Right atrium auricular region (tissue), 2 donors: ENCODE results near the gene C7orf25. TPM values are rescaled to one million over a fixed set of nuclear protein-coding genes. Genes with fewer than 3 reads are reported as not detected.
A peak's percentile ranks its signal among the peaks of the same experiment; 100 is the strongest.

Experiments
- DNase-seq: peaks from one replicate; pipeline ENCODE4 v3.0.0-alpha.2; 2019; ENCODE audit warnings: low spot score
- H3K27ac ChIP-seq, 2 donors: fragments of 200-600 bp; sonication (generic); 1 replicate in 1 of 2; 2 replicates in 1 of 2; pipeline ENCODE4 v1.5.1; 2016 to 2019
- H3K27me3 ChIP-seq, 2 donors: fragments of 200-600 bp; sonication (generic); one replicate each; pipeline versions ENCODE4 v1.5.1 to v1.6.0; 2017 to 2019
- H3K36me3 ChIP-seq: fragments of 200-600 bp; sonication (generic); one replicate; pipeline ENCODE4 v1.5.1; 2016
- H3K4me1 ChIP-seq, 2 donors: fragments of 200-600 bp; sonication (generic); one replicate each; pipeline versions ENCODE4 v1.5.1 to v1.6.0; 2017 to 2019
- H3K4me3 ChIP-seq, 2 donors: fragments of 200-600 bp; sonication (generic); 1 replicate in 1 of 2; 2 replicates in 1 of 2; pipeline ENCODE4 v1.5.1; 2017 to 2019; ENCODE audit warnings: mild to moderate bottlenecking in 1 of 2, moderate library complexity in 1 of 2
- H3K9me3 ChIP-seq, 2 donors: fragments of 200-600 bp; sonication (generic); one replicate each; pipeline ENCODE4 v1.5.1; 2019
- total RNA-seq, 2 donors: library from RNA; depleted of rRNA; stranded (reverse); fragments of >200 nt; gene quantifications; one replicate each; pipeline ENCODE4 v1.1.0, GENCODE V29; 2016
- TF ChIP-seq, protein P1 (sequence below), 2 donors: fragments of 200-600 bp; sonication (generic); IDR thresholded peaks; one replicate each; pipeline ENCODE4 v1.5.1; 2019; ENCODE audit warnings: antibody characterized with exemption in 2 of 2

C7orf25 gene
- total RNA-seq, 2 donors from 2014 or later = 4.4 to 10.6 TPM

DNA sequence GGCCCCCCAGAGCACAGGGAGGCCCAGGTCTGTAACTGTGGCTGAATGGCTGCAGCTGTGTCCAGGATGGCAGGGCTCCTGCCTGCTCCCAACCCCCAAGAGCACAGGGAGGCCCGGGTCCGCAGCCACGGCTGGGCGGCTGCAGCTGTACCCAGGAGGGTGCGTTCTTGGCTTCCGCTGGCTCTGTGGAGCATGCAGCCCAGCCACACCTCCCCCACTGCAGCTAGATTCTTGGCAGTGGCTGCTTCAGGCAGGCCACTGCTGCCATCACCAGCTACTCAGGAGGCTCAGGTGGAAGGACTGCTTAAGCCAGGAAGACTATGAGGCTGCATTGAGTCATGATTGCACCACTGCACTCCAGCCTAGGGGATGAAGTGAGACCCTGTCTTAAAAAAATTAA, 27.9 kb downstream of the C7orf25 start:
- no peak for DNase-seq
- Histone ChIP-seq H3K36me3 (no peaks in the 10 kb centered on the region), H3K27me3 (no peaks in the 10 kb centered on the region), H3K27ac (no peak overlapping the region), H3K4me1 (peaks cover 0 to 11% of the 10 kb centered on the region in 2 donors), H3K4me3 (no peak overlapping the region), H3K9me3 (no peaks in the 10 kb centered on the region)
- TF ChIP-seq, protein P1, sequence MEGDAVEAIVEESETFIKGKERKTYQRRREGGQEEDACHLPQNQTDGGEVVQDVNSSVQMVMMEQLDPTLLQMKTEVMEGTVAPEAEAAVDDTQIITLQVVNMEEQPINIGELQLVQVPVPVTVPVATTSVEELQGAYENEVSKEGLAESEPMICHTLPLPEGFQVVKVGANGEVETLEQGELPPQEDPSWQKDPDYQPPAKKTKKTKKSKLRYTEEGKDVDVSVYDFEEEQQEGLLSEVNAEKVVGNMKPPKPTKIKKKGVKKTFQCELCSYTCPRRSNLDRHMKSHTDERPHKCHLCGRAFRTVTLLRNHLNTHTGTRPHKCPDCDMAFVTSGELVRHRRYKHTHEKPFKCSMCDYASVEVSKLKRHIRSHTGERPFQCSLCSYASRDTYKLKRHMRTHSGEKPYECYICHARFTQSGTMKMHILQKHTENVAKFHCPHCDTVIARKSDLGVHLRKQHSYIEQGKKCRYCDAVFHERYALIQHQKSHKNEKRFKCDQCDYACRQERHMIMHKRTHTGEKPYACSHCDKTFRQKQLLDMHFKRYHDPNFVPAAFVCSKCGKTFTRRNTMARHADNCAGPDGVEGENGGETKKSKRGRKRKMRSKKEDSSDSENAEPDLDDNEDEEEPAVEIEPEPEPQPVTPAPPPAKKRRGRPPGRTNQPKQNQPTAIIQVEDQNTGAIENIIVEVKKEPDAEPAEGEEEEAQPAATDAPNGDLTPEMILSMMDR (IDR thresholded peaks at IDR 0.05) = no peak

DNA sequence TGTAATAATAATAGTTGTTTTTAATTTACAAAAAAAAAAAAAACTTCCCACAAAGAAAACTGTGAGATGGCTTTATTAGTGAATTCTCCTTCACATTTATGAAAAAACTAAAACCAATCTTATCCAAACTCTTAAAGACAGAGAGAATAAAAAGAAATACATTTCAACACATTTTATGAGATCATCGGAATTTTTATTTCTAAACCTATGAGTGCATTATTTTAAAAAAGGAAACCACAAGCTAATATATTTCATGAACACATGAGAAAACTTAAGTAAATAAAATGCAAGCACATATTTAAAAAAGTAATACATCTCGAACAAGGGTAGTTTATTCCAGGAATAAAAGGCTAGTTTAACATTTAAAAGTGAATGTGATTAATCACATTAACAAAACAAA, 31.5 kb downstream of the C7orf25 start:
- TF ChIP-seq, protein P1 (IDR thresholded peaks at IDR 0.05) = no peak
- H3K27me3 ChIP-seq = no peaks in the 10 kb centered on the region
- H3K27ac ChIP-seq = no peak overlapping the region
- H3K9me3 ChIP-seq = no peaks in the 10 kb centered on the region
- no peak for DNase-seq
- H3K4me1 ChIP-seq = no peaks in the 10 kb centered on the region
- H3K4me3 ChIP-seq = no peak overlapping the region
- H3K36me3 ChIP-seq = no peaks in the 10 kb centered on the region

DNA sequence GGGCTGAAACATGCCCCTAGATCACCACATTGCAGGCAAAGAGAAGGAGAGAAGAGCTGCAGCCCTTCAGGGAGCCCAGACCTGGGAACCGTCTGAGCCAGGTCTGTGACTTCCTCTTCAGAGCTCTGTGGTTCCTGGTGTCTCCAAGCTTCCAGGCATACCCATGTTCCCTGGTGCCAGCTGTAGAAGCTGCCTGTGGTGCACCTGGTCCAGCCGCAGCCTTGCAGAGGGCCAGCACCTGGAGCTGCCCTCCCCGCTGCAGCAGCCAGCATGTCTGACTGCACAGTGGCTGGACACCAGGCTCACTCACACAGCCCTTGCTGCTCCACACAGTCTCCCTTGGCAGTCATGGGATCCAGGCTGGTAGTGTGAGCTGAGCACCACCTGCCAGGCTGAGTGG, 33.6 kb downstream of the C7orf25 start:
- Histone ChIP-seq H3K4me3 (no peak overlapping the region), H3K9me3 (no peaks in the 10 kb centered on the region), H3K36me3 (no peaks in the 10 kb centered on the region), H3K27ac (no peak overlapping the region), H3K27me3 (no peaks in the 10 kb centered on the region), H3K4me1 (no peaks in the 10 kb centered on the region)
- no peak for DNase-seq
- TF ChIP-seq, protein P1 (IDR thresholded peaks at IDR 0.05) = no peak

DNA sequence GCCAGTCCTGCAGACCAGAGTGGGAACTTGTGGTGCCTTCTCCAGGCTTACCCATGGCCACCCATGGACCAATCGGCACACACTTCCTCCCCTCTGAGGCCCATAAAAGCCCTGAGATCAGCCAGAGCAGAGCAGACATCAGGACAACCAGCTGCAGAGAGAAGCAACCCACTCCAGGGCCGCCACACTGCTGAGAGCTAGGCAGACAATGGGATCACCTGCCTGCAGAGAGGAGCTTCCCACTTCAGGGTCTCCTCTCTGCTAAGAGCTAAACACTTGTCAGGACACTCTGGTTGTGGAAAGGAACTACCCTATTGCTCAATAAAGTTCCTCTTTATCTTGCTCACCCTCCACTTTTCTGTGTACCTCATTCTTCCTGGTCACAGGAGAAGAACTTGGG, 34.0 kb downstream of the C7orf25 start:
- Histone ChIP-seq H3K4me1 (no peaks in the 10 kb centered on the region), H3K4me3 (no peak overlapping the region), H3K27ac (no peak overlapping the region), H3K27me3 (no peaks in the 10 kb centered on the region), H3K36me3 (no peaks in the 10 kb centered on the region), H3K9me3 (no peaks in the 10 kb centered on the region)
- no peak for DNase-seq
- TF ChIP-seq, protein P1 (IDR thresholded peaks at IDR 0.05) = no peak

DNA sequence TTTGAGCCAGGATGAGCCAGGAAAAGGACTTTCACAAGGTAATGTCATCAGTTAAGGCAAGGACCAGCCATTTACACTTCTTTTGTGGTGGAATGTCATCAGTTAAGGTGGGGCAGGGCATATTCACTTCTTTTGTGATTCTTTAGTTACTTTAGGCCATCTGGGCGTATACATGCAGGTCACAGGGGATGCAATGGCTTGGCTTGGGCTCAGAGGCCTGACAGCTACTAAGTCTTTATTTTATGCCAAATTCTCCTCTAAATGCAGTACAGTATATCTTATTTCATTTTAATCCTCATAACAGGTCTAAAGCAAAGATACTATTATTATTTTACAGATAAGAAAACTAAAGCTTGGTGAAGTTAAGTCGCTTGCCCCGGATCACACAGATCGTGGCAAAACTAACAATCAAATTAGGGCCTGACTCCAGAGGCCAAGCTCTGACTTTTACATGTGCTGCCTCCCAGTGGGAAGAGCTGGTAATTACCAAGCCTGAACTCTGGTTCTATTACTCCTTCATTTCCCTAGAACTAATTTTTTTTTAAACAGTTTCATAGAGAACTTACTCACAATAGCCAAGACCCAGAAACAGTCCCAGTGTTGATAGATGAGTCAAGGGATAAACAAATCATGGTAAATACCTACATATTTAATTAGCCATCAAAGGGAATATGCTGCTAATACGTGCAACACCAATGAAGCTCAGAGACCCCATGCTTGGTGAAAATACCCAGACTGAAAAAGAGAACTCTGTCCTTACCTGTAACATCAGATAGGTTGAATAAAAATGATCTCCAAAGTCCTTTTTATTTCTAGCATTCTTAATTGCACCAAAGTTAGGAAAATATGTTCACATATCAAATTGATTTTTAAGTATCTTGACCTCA, 35.4 kb downstream of the C7orf25 start:
- Histone ChIP-seq H3K27ac (no peak overlapping the region), H3K36me3 (no peaks in the 10 kb centered on the region), H3K4me1 (no peaks in the 10 kb centered on the region), H3K27me3 (no peaks in the 10 kb centered on the region), H3K4me3 (no peak overlapping the region), H3K9me3 (no peaks in the 10 kb centered on the region)
- TF ChIP-seq, protein P1 (IDR thresholded peaks at IDR 0.05) = peak; percentile 63 to 81
- DNase-seq = no peak
